ENCODE measurements around the gene FLNB. TPM values are rescaled to one million over a fixed set of nuclear protein-coding genes. Genes with fewer than 3 reads are reported as not detected.
A peak's percentile ranks its signal among the peaks of the same experiment; 100 is the strongest.

FLNB gene
- total and polyA plus RNA-seq, 8 donors: 85.2 to 152 (median 102) TPM

- peak overlapping the region in 2 of 4 donors; percentile 62 to 74 for H3K27ac ChIP-seq
- ATAC-seq (no peak), DNase-seq (no peak), FAIRE-seq (no peak)
- no peaks in the 10 kb centered on the region for H3K27me3 ChIP-seq
- peaks cover 44 to 54% (median 50%) of the 10 kb centered on the region in 3 donors for H3K4me1 ChIP-seq
- H3K36me3 ChIP-seq: no peaks in the 10 kb centered on the region
- no peaks in the 10 kb centered on the region for H3K9me3 ChIP-seq
- H3K4me3 ChIP-seq: no peak overlapping the region
- 89 to 96% methylated on average over 3 of the region's 3 CpGs for WGBS, 2 donors
- TF ChIP-seq CTCF (IDR thresholded peaks at IDR 0.05): no peak
- intact Hi-C loops (cut with DNase I): no loop called here
These were observed 14.3 kb downstream of the FLNB start for GRCh38 chr3:58022490-58022889.

- no peak for FAIRE-seq
- 43 to 52% methylated on average over 2 of the region's 2 CpGs for WGBS, 2 donors
- Histone ChIP-seq H3K9me3 (no peaks in the 10 kb centered on the region), H3K4me3 (no peak overlapping the region), H3K36me3 (no peaks in the 10 kb centered on the region), H3K4me1 (peaks cover 38 to 50% (median 49%) of the 10 kb centered on the region in 3 donors), H3K27ac (peak overlapping the region in 2 of 4 donors; percentile 2 to 6), H3K27me3 (no peaks in the 10 kb centered on the region)
- intact Hi-C loops (cut with DNase I): no loop called here
- no peak for ATAC-seq
- no peak for TF ChIP-seq CTCF (IDR thresholded peaks at IDR 0.05)
- DNase-seq: no peak
These were observed 15.3 kb downstream of the FLNB start for GRCh38 chr3:58023531-58023930.

- Histone ChIP-seq H3K4me1 (peaks cover 23 to 33% (median 30%) of the 10 kb centered on the region in 3 donors), H3K27ac (peak overlapping the region in 3 of 4 donors; percentile 31 to 69 (median 53)), H3K9me3 (no peaks in the 10 kb centered on the region), H3K27me3 (no peaks in the 10 kb centered on the region), H3K4me3 (no peak overlapping the region), H3K36me3 (no peaks in the 10 kb centered on the region)
- FAIRE-seq (no peak), ATAC-seq (no peak), DNase-seq (no peak)
- WGBS, 2 donors: 60 to 76% methylated on average over 5 of the region's 5 CpGs
- intact Hi-C loops (cut with DNase I): no loop called here
- no peak for TF ChIP-seq CTCF (IDR thresholded peaks at IDR 0.05)
These were observed 17.2 kb downstream of the FLNB start for GRCh38 chr3:58025406-58025805.

- intact Hi-C loops (cut with DNase I): no loop called here
- WGBS, 2 donors: 23 to 32% methylated on average over 12 of the region's 12 CpGs
- H3K4me1 ChIP-seq: peaks cover 17 to 27% (median 25%) of the 10 kb centered on the region in 3 donors
- H3K27ac ChIP-seq: peak overlapping the region in 3 of 4 donors; percentile 31 to 69 (median 53)
- no peak for FAIRE-seq
- DNase-seq: peak in 1 of 6 donors; percentile 45
- H3K27me3 ChIP-seq: no peaks in the 10 kb centered on the region
- TF ChIP-seq CTCF (IDR thresholded peaks at IDR 0.05): no peak
- no peaks in the 10 kb centered on the region for H3K36me3 ChIP-seq
- H3K9me3 ChIP-seq: no peaks in the 10 kb centered on the region
- peak; percentile 25 to 74 (median 60) for ATAC-seq
- no peak overlapping the region for H3K4me3 ChIP-seq
These were observed 17.8 kb downstream of the FLNB start for GRCh38 chr3:58025837-58026569.

GRCh38 chr3:58026598-58026997 is 18.4 kb downstream of the FLNB start:
- FAIRE-seq (no peak), DNase-seq (no peak), ATAC-seq (peak in 3 of 4 donors; percentile 6 to 50 (median 38))
- intact Hi-C loops (cut with DNase I): no loop called here
- no peaks in the 10 kb centered on the region for H3K36me3 ChIP-seq
- no peaks in the 10 kb centered on the region for H3K27me3 ChIP-seq
- H3K9me3 ChIP-seq: no peaks in the 10 kb centered on the region
- no peak overlapping the region for H3K4me3 ChIP-seq
- TF ChIP-seq CTCF (IDR thresholded peaks at IDR 0.05): no peak
- peak overlapping the region in 3 of 4 donors; percentile 31 to 69 (median 53) for H3K27ac ChIP-seq
- WGBS, 2 donors: 69 to 70% methylated on average over 7 of the region's 7 CpGs
- H3K4me1 ChIP-seq: peaks cover 14 to 22% (median 20%) of the 10 kb centered on the region in 3 donors

Data from pancreas (tissue), 10 donors.